Breast epithelium (tissue), 3 donors: Measurements from ENCODE around the gene CABLES1.

Experiments used
- CTCF ChIP-seq, 3 donors: fragments of 450-650 bp; IDR thresholded peaks; one replicate each; pipeline ENCODE4 v1.5.1; 2016 to 2017; ENCODE audit warnings: antibody characterized with exemption in 3 of 3, mild to moderate bottlenecking in 3 of 3, moderate library complexity in 3 of 3
- POLR2A ChIP-seq: fragments of 450-650 bp; IDR thresholded peaks from one replicate; pipeline ENCODE4 v1.6.1; 2016; ENCODE audit warnings: antibody characterized with exemption, mild to moderate bottlenecking, moderate library complexity

GRCh38 chr18:23245461-23245860 lies 110.2 kb downstream of the CABLES1 start:
- no peak for TF ChIP-seq CTCF (IDR thresholded peaks at IDR 0.05)
- TF ChIP-seq POLR2A = no peak
